HepG2 (cell line): ENCODE measurements around the gene KLK11. TPM values are rescaled to one million over a fixed set of nuclear protein-coding genes. Genes with fewer than 3 reads are reported as not detected.

ENCODE experiments used
- ATAC-seq: fragments of 200-7000 bp; cut with Tn5 transposase; 3 replicates; pipeline ENCODE4 v1.9.1; 2020; ENCODE audit warnings: mild to moderate bottlenecking, moderate library complexity
- BruUV-seq: library from RNA; stranded (reverse); fragments of 400-500 nt; replicated peaks from 2 replicates; lab custom pipeline; 2021; lab: Mats Ljungman, UMichigan
- CTCF ChIA-PET: fragments of 300-600 bp; formaldehyde crosslinking; extraction: SDS; loops from one replicate; lab custom pipeline; 2021; ENCODE audit warnings: low total read pairs, inconsistent platforms, low intra/inter-chr PET ratio; lab: Yijun Ruan, JAX
- POLR2A ChIA-PET: fragments of 350-600 bp; sonication (Branson Sonifier 250); formaldehyde crosslinking; loops from one replicate; lab custom pipeline; 2020; ENCODE audit warnings: antibody characterized with exemption, inconsistent platforms; lab: Yijun Ruan, JAX
- DNase-seq: peaks from one replicate; pipeline ENCODE4 v3.0.0-alpha.2; 2015; ENCODE audit warnings: low spot score
- FAIRE-seq: peaks from 3 replicates; lab custom pipeline; 2011; peaks lifted over from hg19 to GRCh38; lab: Jason Lieb, UNC
- H2AFZ ChIP-seq: one replicate; pipeline ENCODE4 v1.6.1; 2011; ENCODE audit warnings: low read length, inconsistent platforms
- H3K27ac ChIP-seq: fragments of 300-600 bp; 3 replicates; pipeline ENCODE4 v1.8.0; 2011; ENCODE audit warnings: mixed run types, mild to moderate bottlenecking, mixed read lengths, low read length, inconsistent platforms; ENCODE audit not compliant: insufficient read depth; ENCODE audit errors: extremely low read length
- H3K27me3 ChIP-seq, 2 experiments: fragments of 200-600 bp in 1 of 2; 2 replicates in 1 of 2; 3 replicates in 1 of 2; pipeline versions ENCODE4 v1.6.0 to v1.8.0; 2011; ENCODE audit warnings: low read length in 2 of 2, mild to moderate bottlenecking in 2 of 2, moderate library complexity in 2 of 2, inconsistent platforms in 1 of 2; ENCODE audit not compliant: insufficient read depth in 2 of 2, control insufficient read depth in 1 of 2
- H3K36me3 ChIP-seq, 2 experiments: fragments of 200-600 bp in 1 of 2; replicated peaks in 1 of 2; 2 replicates in 1 of 2; 3 replicates in 1 of 2; pipeline versions ENCODE4 v1.5.1 to v1.8.0; 2011; ENCODE audit warnings: low read length in 2 of 2, inconsistent platforms in 1 of 2; ENCODE audit not compliant: insufficient read depth in 2 of 2, control insufficient read depth in 1 of 2
- H3K4me1 ChIP-seq: 2 replicates; pipeline ENCODE4 v1.5.1; 2012; ENCODE audit warnings: low read length, inconsistent platforms; ENCODE audit not compliant: insufficient read depth
- H3K4me2 ChIP-seq: 2 replicates; pipeline ENCODE4 v1.6.0; 2011; ENCODE audit warnings: low read depth, low read length, inconsistent platforms
- H3K4me3 ChIP-seq, 3 experiments: fragments of 200-600 bp in 1 of 3; sonication (generic), shearing (Covaris generic) in 1 of 3; replicated peaks in 1 of 3; 2 replicates each; pipeline ENCODE4 v1.5.1; 2011 to 2016; ENCODE audit warnings: low read length in 3 of 3, inconsistent platforms in 2 of 3, low read depth in 2 of 3, mild to moderate bottlenecking in 2 of 3, control low read depth in 1 of 3, mixed read lengths in 1 of 3; ENCODE audit not compliant: insufficient read depth in 1 of 3
- H3K79me2 ChIP-seq: one replicate; pipeline ENCODE4 v1.6.1; 2011; ENCODE audit warnings: low read length, inconsistent platforms; ENCODE audit not compliant: insufficient read depth
- H3K9ac ChIP-seq: 2 replicates; pipeline ENCODE4 v1.6.0; 2011; ENCODE audit warnings: mild to moderate bottlenecking, low read depth, low read length, inconsistent platforms; ENCODE audit not compliant: insufficient read depth
- H3K9me3 ChIP-seq: 2 replicates; pipeline ENCODE4 v1.5.1; 2012; ENCODE audit warnings: mild to moderate bottlenecking, low read length
- H4K20me1 ChIP-seq: 2 replicates; pipeline ENCODE4 v1.6.0; 2011; ENCODE audit warnings: inconsistent platforms, mild to moderate bottlenecking, low read length, moderate library complexity; ENCODE audit not compliant: insufficient read depth
- CAMTA2 ChIP-seq: sonication (generic); formaldehyde crosslinking; IDR thresholded peaks from 2 replicates; pipeline ENCODE4 v1.4.0; 2020; ENCODE audit warnings: mild to moderate bottlenecking, missing genetic modification reagents, borderline replicate concordance
- KLF13 ChIP-seq: sonication (generic); formaldehyde crosslinking; IDR thresholded peaks from 2 replicates; pipeline ENCODE4 v1.4.0; 2020; ENCODE audit warnings: mild to moderate bottlenecking, missing genetic modification reagents
- MTF1 ChIP-seq: sonication (generic); formaldehyde crosslinking; IDR thresholded peaks from 2 replicates; pipeline ENCODE4 v1.5.0; 2020; ENCODE audit warnings: missing genetic modification reagents
- SAP130 ChIP-seq: IDR thresholded peaks from 2 replicates; pipeline ENCODE4 v1.6.1; 2016; ENCODE audit warnings: low read depth
- SMAD9 ChIP-seq: sonication (generic); formaldehyde crosslinking; IDR thresholded peaks from 2 replicates; pipeline ENCODE4 v1.5.1; 2020; ENCODE audit warnings: mild to moderate bottlenecking, missing genetic modification reagents
- ZBTB42 ChIP-seq: sonication (generic); formaldehyde crosslinking; IDR thresholded peaks from 2 replicates; pipeline ENCODE4 v1.5.0; 2020; ENCODE audit warnings: mild to moderate bottlenecking, missing genetic modification reagents
- ZNF670 ChIP-seq: sonication (generic); formaldehyde crosslinking; IDR thresholded peaks from 2 replicates; pipeline ENCODE4 v1.8.0; 2022; ENCODE audit warnings: mild to moderate bottlenecking, missing genetic modification reagents, borderline replicate concordance
- WGBS: methylation state at CpG from one replicate; pipeline ENCODE4 v1.1.6; 2017; ENCODE audit warnings: low lambda C conversion rate; 5-methylcytosine and 5-hydroxymethylcytosine counted together
- in situ Hi-C: cut with HindIII; loops from 2 replicates; pipeline ENCODE4 v1.10.0; 2017; ENCODE audit warnings: low pct_unique_long_range_greater_than_20kb; ENCODE audit not compliant: extremely low pct_ligation_motif_present
- intact Hi-C: fragments of 100-400 bp; cut with micrococcal nuclease; formaldehyde crosslinking; loops from one replicate; pipeline ENCODE4 v1.10.0; 2022; ENCODE audit not compliant: unreplicated experiment
- polyA plus RNA-seq, 8 experiments: library from polyadenylated mRNA; depleted of rRNA in 3 of 8; stranded (reverse) in 7 of 8; unstranded in 1 of 8; fragments of >200 nt; fragmentation: Illumina TruSeq in 4 of 8; extraction: Trizol in 4 of 8; gene quantifications; 2 replicates each; pipeline versions ENCODE4 v1.2.1 to v1.2.3, GENCODE V29; 2011 to 2016; ENCODE audit warnings: low read depth in 4 of 8, missing spikeins in 1 of 8, mixed read lengths in 1 of 8; ENCODE audit not compliant: insufficient read depth in 1 of 8
- total RNA-seq, 5 experiments: library from RNA; depleted of rRNA; stranded (reverse); fragments of >200 nt; fragmentation: Illumina TruSeq; extraction: Trizol; gene quantifications; 2 replicates each; pipeline ENCODE4 v1.2.3, GENCODE V29; 2016; ENCODE audit warnings: low read depth in 1 of 5
- TF ChIP-seq, protein P1 (sequence below): sonication (generic); formaldehyde crosslinking; IDR thresholded peaks from 2 replicates; pipeline ENCODE4 v1.4.0; 2020; ENCODE audit warnings: mild to moderate bottlenecking, low read depth, missing genetic modification reagents
- TF ChIP-seq, protein P2 (sequence below), 2 experiments: sonication (generic) in 1 of 2; formaldehyde crosslinking in 1 of 2; IDR thresholded peaks; 2 replicates each; pipeline versions ENCODE4 v1.4.0 to v1.6.1; 2016 to 2020; ENCODE audit warnings: borderline replicate concordance in 1 of 2, low read depth in 1 of 2, mild to moderate bottlenecking in 1 of 2, missing genetic modification reagents in 1 of 2
- TF ChIP-seq, protein P3 (sequence below): sonication (generic); formaldehyde crosslinking; IDR thresholded peaks from 2 replicates; pipeline ENCODE4 v1.8.1; 2023; ENCODE audit warnings: mild to moderate bottlenecking, moderate library complexity, missing genetic modification reagents

The KLK11 gene
- total and polyA plus RNA-seq, 2 of the 13 experiments (the other 11 are each of a cell fraction or from before 2014, with no cell fraction given): not detected

DNA sequence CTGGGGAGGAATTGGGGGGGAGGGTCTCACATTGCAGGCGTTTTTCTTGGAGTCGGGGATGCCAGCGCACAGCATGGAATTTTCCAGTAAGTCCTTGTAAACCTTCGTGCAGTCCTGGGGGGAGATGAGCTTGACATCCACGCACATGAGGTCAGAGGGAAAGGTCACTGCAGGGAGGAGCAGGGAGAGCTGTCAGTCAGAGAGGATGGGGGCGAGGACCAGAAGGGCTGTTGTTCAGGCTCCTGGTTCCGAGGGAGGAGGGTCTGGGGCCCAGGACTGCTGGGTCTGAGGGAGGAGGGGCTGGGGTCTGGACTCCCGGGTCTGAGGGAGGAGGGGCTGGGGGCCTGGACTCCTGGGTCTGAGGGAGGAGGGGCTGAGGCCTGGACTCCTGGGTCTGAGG is 46.7 kb downstream of the KLK11 start:
- intact Hi-C loops (no loop called here), in situ Hi-C loops (no loop called here)
- Histone ChIP-seq H3K9me3 (no peaks in the 10 kb centered on the region), H3K79me2 (no peaks in the 10 kb centered on the region), H3K36me3 (no peaks in the 10 kb centered on the region), H3K4me3 (no peak overlapping the region), H3K27ac (no peak overlapping the region), H4K20me1 (no peaks in the 10 kb centered on the region), H3K9ac (no peak overlapping the region), H3K4me1 (no peaks in the 10 kb centered on the region), H3K27me3 (no peaks in the 10 kb centered on the region; a peak in 1 of 5 replicates), H2AFZ (no peak overlapping the region), H3K4me2 (no peak overlapping the region)
- 15% methylated on average over 8 of the region's 8 CpGs for WGBS
- DNase-seq: no peak
- no TSS peak for BruUV-seq
- no peak for FAIRE-seq
- no peak for ATAC-seq
- ChIA-PET CTCF (no interaction called here), POLR2A (no interaction called here)
- TF ChIP-seq SAP130: no peak
- TF ChIP-seq ZNF670: no peak
- TF ChIP-seq, protein P1, sequence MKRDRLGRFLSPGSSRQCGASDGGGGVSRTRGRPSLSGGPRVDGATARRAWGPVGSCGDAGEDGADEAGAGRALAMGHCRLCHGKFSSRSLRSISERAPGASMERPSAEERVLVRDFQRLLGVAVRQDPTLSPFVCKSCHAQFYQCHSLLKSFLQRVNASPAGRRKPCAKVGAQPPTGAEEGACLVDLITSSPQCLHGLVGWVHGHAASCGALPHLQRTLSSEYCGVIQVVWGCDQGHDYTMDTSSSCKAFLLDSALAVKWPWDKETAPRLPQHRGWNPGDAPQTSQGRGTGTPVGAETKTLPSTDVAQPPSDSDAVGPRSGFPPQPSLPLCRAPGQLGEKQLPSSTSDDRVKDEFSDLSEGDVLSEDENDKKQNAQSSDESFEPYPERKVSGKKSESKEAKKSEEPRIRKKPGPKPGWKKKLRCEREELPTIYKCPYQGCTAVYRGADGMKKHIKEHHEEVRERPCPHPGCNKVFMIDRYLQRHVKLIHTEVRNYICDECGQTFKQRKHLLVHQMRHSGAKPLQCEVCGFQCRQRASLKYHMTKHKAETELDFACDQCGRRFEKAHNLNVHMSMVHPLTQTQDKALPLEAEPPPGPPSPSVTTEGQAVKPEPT: no peak
- no peak for TF ChIP-seq SMAD9 (CRISPR knock-in tag)
- TF ChIP-seq, protein P2, sequence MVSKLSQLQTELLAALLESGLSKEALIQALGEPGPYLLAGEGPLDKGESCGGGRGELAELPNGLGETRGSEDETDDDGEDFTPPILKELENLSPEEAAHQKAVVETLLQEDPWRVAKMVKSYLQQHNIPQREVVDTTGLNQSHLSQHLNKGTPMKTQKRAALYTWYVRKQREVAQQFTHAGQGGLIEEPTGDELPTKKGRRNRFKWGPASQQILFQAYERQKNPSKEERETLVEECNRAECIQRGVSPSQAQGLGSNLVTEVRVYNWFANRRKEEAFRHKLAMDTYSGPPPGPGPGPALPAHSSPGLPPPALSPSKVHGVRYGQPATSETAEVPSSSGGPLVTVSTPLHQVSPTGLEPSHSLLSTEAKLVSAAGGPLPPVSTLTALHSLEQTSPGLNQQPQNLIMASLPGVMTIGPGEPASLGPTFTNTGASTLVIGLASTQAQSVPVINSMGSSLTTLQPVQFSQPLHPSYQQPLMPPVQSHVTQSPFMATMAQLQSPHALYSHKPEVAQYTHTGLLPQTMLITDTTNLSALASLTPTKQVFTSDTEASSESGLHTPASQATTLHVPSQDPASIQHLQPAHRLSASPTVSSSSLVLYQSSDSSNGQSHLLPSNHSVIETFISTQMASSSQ (IDR thresholded peaks at IDR 0.05; ENCODE audit: low read depth): no peak
- TF ChIP-seq, protein P2 (CRISPR knock-in tag; IDR thresholded peaks at IDR 0.05; ENCODE audit: borderline replicate concordance): no peak
- no peak for TF ChIP-seq KLF13 (CRISPR knock-in tag)
- TF ChIP-seq, protein P3, sequence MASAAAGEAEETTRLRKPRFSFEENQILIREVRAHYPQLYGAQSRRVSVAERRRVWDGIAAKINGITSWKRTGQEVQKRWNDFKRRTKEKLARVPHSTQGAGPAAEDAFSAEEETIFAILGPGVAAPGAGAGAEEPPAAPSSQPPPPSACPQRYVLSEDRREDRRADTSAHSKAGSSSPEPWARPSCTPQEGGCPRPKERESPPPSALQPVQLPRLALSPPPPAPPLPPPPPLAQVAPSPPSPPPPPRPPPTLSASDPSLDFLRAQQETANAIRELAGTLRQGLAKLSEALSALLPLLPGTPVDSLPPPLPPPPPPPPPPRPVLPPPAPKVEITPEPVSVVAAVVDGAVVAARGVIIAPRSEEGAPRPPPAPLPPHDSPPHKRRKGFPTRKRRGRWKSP: no peak
- no peak for TF ChIP-seq CAMTA2
- TF ChIP-seq MTF1: no peak
- no peak for TF ChIP-seq ZBTB42 (CRISPR knock-in tag)
